H1 (cell line): ENCODE results near the gene MTFR2. TPM values are rescaled to one million over a fixed set of nuclear protein-coding genes. Genes with fewer than 3 reads are reported as not detected.
A peak's percentile ranks its signal among the peaks of the same experiment; 100 is the strongest.

ENCODE experiments used
- CTCF ChIA-PET: fragments of 300-600 bp; sonication (Branson Sonifier 250); formaldehyde crosslinking; loops from one replicate; lab custom pipeline; 2021; ENCODE audit not compliant: partially characterized antibody; lab: Charles Lee
- POLR2A ChIA-PET: fragments of 300-600 bp; sonication (Branson Sonifier 250); formaldehyde crosslinking; loops from one replicate; lab custom pipeline; 2021; ENCODE audit warnings: inconsistent platforms; ENCODE audit not compliant: partially characterized antibody; lab: Charles Lee
- DNase-seq, 2 experiments: peaks; one replicate each; pipeline versions ENCODE4 v3.0.0 to v3.0.0-alpha.2; 2010 to 2022; ENCODE audit warnings: low spot score in 2 of 2, low read depth in 1 of 2, mixed read lengths in 1 of 2
- FAIRE-seq: peaks from 2 replicates; lab custom pipeline; 2011; peaks lifted over from hg19 to GRCh38; lab: Jason Lieb, UNC
- H2AFZ ChIP-seq: 2 replicates; pipeline ENCODE4 v1.8.1; 2012; ENCODE audit warnings: low read length, inconsistent platforms
- H2AK5ac ChIP-seq: 2 replicates; pipeline ENCODE4 v1.6.1; 2013; ENCODE audit warnings: low read depth, low read length
- H2BK120ac ChIP-seq: replicated peaks from 2 replicates; pipeline ENCODE3; 2013; ENCODE audit warnings: low read depth, low read length, inconsistent platforms
- H2BK12ac ChIP-seq: 2 replicates; pipeline ENCODE4 v1.6.1; 2013; ENCODE audit warnings: low read depth, low read length
- H2BK15ac ChIP-seq: 2 replicates; pipeline ENCODE4 v1.6.1; 2013; ENCODE audit warnings: low read length
- H2BK20ac ChIP-seq: 2 replicates; pipeline ENCODE4 v1.6.1; 2013; ENCODE audit warnings: low read length
- H2BK5ac ChIP-seq: 2 replicates; pipeline ENCODE4 v1.6.1; 2013; ENCODE audit warnings: low read depth, low read length
- H3K14ac ChIP-seq: 2 replicates; pipeline ENCODE4 v1.6.1; 2013; ENCODE audit warnings: inconsistent platforms; ENCODE audit not compliant: insufficient read length
- H3K18ac ChIP-seq: 2 replicates; pipeline ENCODE4 v1.6.1; 2013; ENCODE audit warnings: low read length; ENCODE audit errors: extremely low read depth
- H3K23ac ChIP-seq: 2 replicates; pipeline ENCODE4 v1.6.1; 2013; ENCODE audit warnings: inconsistent platforms; ENCODE audit not compliant: insufficient read length
- H3K23me2 ChIP-seq: 2 replicates; pipeline ENCODE4 v1.6.1; 2013; ENCODE audit warnings: low read depth, low read length
- H3K27ac ChIP-seq: 2 replicates; pipeline ENCODE4 v1.6.1; 2011; ENCODE audit warnings: low read depth, low read length, inconsistent platforms
- H3K27me3 ChIP-seq, 4 experiments: replicated peaks in 1 of 4; 1 replicate in 1 of 4; 2 replicates in 3 of 4; pipeline versions ENCODE4 v1.6.1 to v1.8.1; 2011 to 2013; ENCODE audit warnings: low read length in 3 of 4, mild to moderate bottlenecking in 3 of 4, inconsistent platforms in 2 of 4, mixed read lengths in 2 of 4, moderate library complexity in 1 of 4; ENCODE audit not compliant: control insufficient read depth in 3 of 4, insufficient read depth in 3 of 4; ENCODE audit errors: extremely low read depth in 1 of 4
- H3K36me3 ChIP-seq, 4 experiments: 2 replicates each; pipeline versions ENCODE4 v1.6.1 to v1.8.1; 2011 to 2013; ENCODE audit warnings: mild to moderate bottlenecking in 4 of 4, low read length in 3 of 4, moderate library complexity in 2 of 4, control low read depth in 1 of 4, inconsistent platforms in 1 of 4; ENCODE audit not compliant: insufficient read depth in 4 of 4, control insufficient read depth in 2 of 4
- H3K4ac ChIP-seq: replicated peaks from 2 replicates; pipeline ENCODE3; 2013; ENCODE audit warnings: low read length, low read depth, mixed read lengths, inconsistent platforms; ENCODE audit not compliant: insufficient read length
- H3K4me1 ChIP-seq, 4 experiments: replicated peaks in 1 of 4; 1 replicate in 1 of 4; 2 replicates in 3 of 4; pipeline versions ENCODE4 v1.6.1 to v1.8.1; 2011 to 2013; ENCODE audit warnings: low read length in 3 of 4, inconsistent platforms in 2 of 4, mixed read lengths in 1 of 4; ENCODE audit not compliant: insufficient read depth in 4 of 4, control insufficient read depth in 3 of 4
- H3K4me2 ChIP-seq, 2 experiments: 2 replicates each; pipeline versions ENCODE4 v1.6.1 to v1.8.1; 2011 to 2013; ENCODE audit warnings: low read depth in 2 of 2, low read length in 2 of 2, control low read depth in 1 of 2, inconsistent platforms in 1 of 2, mild to moderate bottlenecking in 1 of 2; ENCODE audit not compliant: insufficient read depth in 1 of 2
- H3K4me3 ChIP-seq, 4 experiments: fragments of 200-600, 300-600 bp in 1 of 4; sonication (generic), shearing (Covaris generic), sonication (Bioruptor Twin) in 1 of 4; 2 replicates each; pipeline versions ENCODE4 v1.5.1 to v1.8.1; 2011 to 2016; ENCODE audit warnings: low read length in 4 of 4, low read depth in 3 of 4, control low read depth in 2 of 4, inconsistent platforms in 2 of 4, mild to moderate bottlenecking in 2 of 4, mixed read lengths in 1 of 4, moderate library complexity in 1 of 4; ENCODE audit not compliant: insufficient read depth in 2 of 4; ENCODE audit errors: extremely low read depth in 1 of 4
- H3K56ac ChIP-seq: replicated peaks from 2 replicates; pipeline ENCODE3; 2013; ENCODE audit warnings: low read depth, mild to moderate bottlenecking, mixed read lengths, low read length, inconsistent platforms; ENCODE audit not compliant: insufficient read length
- H3K79me1 ChIP-seq: 2 replicates; pipeline ENCODE4 v1.6.1; 2013; ENCODE audit warnings: low read depth, low read length, control low read depth
- H3K79me2 ChIP-seq, 2 experiments: 2 replicates each; pipeline versions ENCODE4 v1.6.1 to v1.8.1; 2012 to 2013; ENCODE audit warnings: low read length in 2 of 2, mild to moderate bottlenecking in 2 of 2, inconsistent platforms in 1 of 2; ENCODE audit not compliant: insufficient read depth in 2 of 2, control insufficient read depth in 1 of 2
- H3K9ac ChIP-seq, 4 experiments: replicated peaks in 1 of 4; 1 replicate in 1 of 4; 2 replicates in 3 of 4; pipeline versions ENCODE4 v1.6.1 to v1.8.1; 2011 to 2013; ENCODE audit warnings: low read depth in 3 of 4, low read length in 3 of 4, control low read depth in 2 of 4, mild to moderate bottlenecking in 2 of 4, moderate library complexity in 2 of 4, inconsistent platforms in 1 of 4; ENCODE audit errors: extremely low read depth in 1 of 4
- H3K9me3 ChIP-seq, 2 experiments: 2 replicates each; pipeline versions ENCODE4 v1.6.1 to v1.8.1; 2012 to 2013; ENCODE audit warnings: mild to moderate bottlenecking in 2 of 2, moderate library complexity in 2 of 2, control low read depth in 1 of 2, inconsistent platforms in 1 of 2, low read depth in 1 of 2, low read length in 1 of 2, mixed read lengths in 1 of 2; ENCODE audit not compliant: insufficient read depth in 2 of 2
- H4K20me1 ChIP-seq, 2 experiments: replicated peaks in 1 of 2; 2 replicates each; pipeline versions ENCODE3 to v1.8.1; 2011 to 2013; ENCODE audit warnings: inconsistent platforms in 2 of 2, low read length in 2 of 2, mild to moderate bottlenecking in 1 of 2; ENCODE audit not compliant: insufficient read depth in 2 of 2, control insufficient read depth in 1 of 2
- H4K5ac ChIP-seq: 2 replicates; pipeline ENCODE4 v1.6.1; 2013; ENCODE audit warnings: low read length, low read depth, mixed read lengths, inconsistent platforms; ENCODE audit not compliant: insufficient read length
- H4K8ac ChIP-seq: 2 replicates; pipeline ENCODE4 v1.8.0; 2013; ENCODE audit warnings: mild to moderate bottlenecking, moderate library complexity, low read length, inconsistent platforms; ENCODE audit not compliant: insufficient read depth; ENCODE audit errors: extremely low read depth
- H4K91ac ChIP-seq: replicated peaks from 2 replicates; pipeline ENCODE3; 2013; ENCODE audit warnings: low read length, mixed read lengths, inconsistent platforms; ENCODE audit not compliant: insufficient read length
- BACH1 ChIP-seq: IDR thresholded peaks from 2 replicates; pipeline ENCODE4 v1.6.1; 2012; ENCODE audit warnings: low read length, improper control_type of control experiment
- KDM1A ChIP-seq: fragments of 200-600, 300-600 bp; sonication (generic); IDR thresholded peaks from 2 replicates; pipeline ENCODE4 v1.7.1; 2016; ENCODE audit warnings: mild to moderate bottlenecking, low read length, borderline replicate concordance
- KDM5A ChIP-seq: fragments of 200-600 bp; IDR thresholded peaks from 2 replicates; pipeline ENCODE4 v1.7.1; 2012; ENCODE audit warnings: mild to moderate bottlenecking, low read length, inconsistent platforms, mixed read lengths
- MAX ChIP-seq: IDR thresholded peaks from 2 replicates; pipeline ENCODE4 v1.6.1; 2012; ENCODE audit warnings: inconsistent platforms
- NANOG ChIP-seq: IDR thresholded peaks from 2 replicates; pipeline ENCODE4 v1.6.1; 2011; ENCODE audit warnings: low read length, low read depth, mild to moderate bottlenecking, inconsistent platforms; ENCODE audit not compliant: insufficient read depth, poor library complexity, severe bottlenecking
- POLR2A ChIP-seq, 2 experiments: IDR thresholded peaks; 1 replicate in 1 of 2; 2 replicates in 1 of 2; pipeline ENCODE4 v1.6.1; 2011; ENCODE audit warnings: low read depth in 2 of 2, low read length in 2 of 2, mild to moderate bottlenecking in 2 of 2; ENCODE audit errors: control extremely low read depth in 1 of 2
- SIN3A ChIP-seq, 2 experiments: IDR thresholded peaks in 1 of 2; conservative IDR thresholded peaks in 1 of 2; 2 replicates each; pipeline ENCODE4 v1.6.1; 2011 to 2012; ENCODE audit warnings: low read length in 2 of 2, improper control_type of control experiment in 1 of 2, low read depth in 1 of 2, mild to moderate bottlenecking in 1 of 2
- SP2 ChIP-seq: IDR thresholded peaks from 2 replicates; pipeline ENCODE4 v1.6.1; 2012; ENCODE audit warnings: mild to moderate bottlenecking, low read length, inconsistent platforms
- WGBS, 2 experiments: shearing (Covaris generic) in 1 of 2; methylation state at CpG; one replicate each; pipeline versions ENCODE4 v1.1.6 to v1.1.7; 2013 to 2015; ENCODE audit warnings: low lambda C conversion rate in 2 of 2, mixed read lengths in 2 of 2, inconsistent platforms in 1 of 2, low coverage in 1 of 2, missing lambda C conversion rate in 1 of 2; ENCODE audit not compliant: insufficient replicate concordance in 2 of 2, insufficient coverage in 1 of 2, insufficient read length in 1 of 2; ENCODE audit errors: extremely low coverage in 1 of 2, missing lambda C conversion rate in 1 of 2; 5-methylcytosine and 5-hydroxymethylcytosine counted together
- polyA plus RNA-seq, 7 experiments: library from polyadenylated mRNA; depleted of rRNA in 3 of 7; stranded (reverse) in 5 of 7; unstranded in 2 of 7; fragments of >200 nt in 5 of 7; fragments of 200-250 nt in 2 of 7; gene quantifications; 1 replicate in 5 of 7; 2 replicates in 1 of 7; 4 replicates in 1 of 7; pipeline versions ENCODE4 v1.2.1 to v1.2.3, GENCODE V29; 2011 to 2013; ENCODE audit warnings: missing spikeins in 2 of 7, mixed read lengths in 2 of 7
- total RNA-seq: library from RNA; stranded (reverse); fragmentation: NEBNext Ultra II Directional; extraction: Animal tissue kit (Norgen Biotek cat#: 25700); gene quantifications from 2 replicates; pipeline ENCODE4 v1.2.1, GENCODE V29; 2021

Gene MTFR2
- total and polyA plus RNA-seq, 2 of the 8 experiments (the other 6 are each of a cell fraction or from before 2014, with no cell fraction given), result 8.5 to 10.7 TPM

GRCh38 chr6:136289327-136289578 is 39.1 kb upstream of the MTFR2 start:
- DNase-seq, result peak; percentile 74 to 92
- H2BK120ac ChIP-seq, result no peak overlapping the region
- H2BK20ac ChIP-seq, result no peak overlapping the region
- H3K4me1 ChIP-seq, result peaks cover 2 to 8% (median 2%) of the 10 kb centered on the region in 4 experiments; a peak in 4 of 7 replicates
- peak overlapping the region; percentile 99 for H3K27ac ChIP-seq
- peak overlapping the region; percentile 94 for H3K56ac ChIP-seq
- H2BK15ac ChIP-seq, result no peak overlapping the region
- H3K79me1 ChIP-seq, result no peaks in the 10 kb centered on the region
- H2AFZ ChIP-seq, result 0 out of 2 replicates have a peak overlapping the region, but pooled peaks have one; percentile 47
- peak overlapping the region; percentile 89 to 96 for H3K4me2 ChIP-seq
- no peak overlapping the region for H3K23ac ChIP-seq
- H3K4me3 ChIP-seq, result peak overlapping the region; percentile 85 to 100 (median 92)
- H3K36me3 ChIP-seq, result no peaks in the 10 kb centered on the region
- H4K5ac ChIP-seq, result peak overlapping the region; percentile 96
- peaks cover 22 to 43% of the 10 kb centered on the region in 2 experiments for H4K20me1 ChIP-seq
- peak overlapping the region; percentile 84 for H3K14ac ChIP-seq
- H3K23me2 ChIP-seq, result peaks cover 13% of the 10 kb centered on the region
- H2BK12ac ChIP-seq, result peak overlapping the region; percentile 92; the same call in 1 of the 2 replicates
- WGBS, 2 experiments, result 1% methylated on average over 30 of the region's 34 CpGs; no CpG with 5 or more reads in 1 of the 2 experiments
- peak overlapping the region; percentile 100 for H2BK5ac ChIP-seq
- H3K79me2 ChIP-seq, result peaks cover 47 to 52% of the 10 kb centered on the region in 2 experiments
- no peak for FAIRE-seq
- CTCF ChIA-PET, result interaction anchor here (0.9 to 2.0 kb wide), 4 partner anchors 16 to 261 kb away, joined by 4 to 10 read pairs (median 4); partner anchors contain the start of gene MAP7
- H3K9me3 ChIP-seq, result no peaks in the 10 kb centered on the region
- peak overlapping the region; percentile 99 to 100 (median 100) for H3K9ac ChIP-seq
- peak overlapping the region; percentile 99 for H3K18ac ChIP-seq
- peak overlapping the region; percentile 99; the same call in 1 of the 2 replicates for H4K8ac ChIP-seq
- peak overlapping the region; percentile 97 for H3K4ac ChIP-seq
- H3K27me3 ChIP-seq, result no peaks in the 10 kb centered on the region
- peak overlapping the region; percentile 98; the same call in 1 of the 2 replicates for H2AK5ac ChIP-seq
- POLR2A ChIA-PET, result interaction anchor here (0.6 to 7.0 kb wide), 44 partner anchors 9 to 1106 kb away, joined by 3 to 115 read pairs (median 4); partner anchors contain the start of genes AHI1, MAP3K5, MAP7 and MTFR2
- peak overlapping the region; percentile 99 for H4K91ac ChIP-seq
- no peak for TF ChIP-seq SP2
- TF ChIP-seq BACH1, result peak; percentile 19; the same call in 1 of the 2 replicates
- TF ChIP-seq KDM5A, result 0 out of 2 replicates have a peak, but pooled peaks have one; percentile 52
- TF ChIP-seq SIN3A (conservative IDR thresholded peaks at IDR 0.05 in 1 of 2, IDR thresholded peaks at IDR 0.05 in 1 of 2; ENCODE audit: low read depth in 1 of 2, low read length in 2 of 2), result 0 out of 4 replicates have a peak, but pooled peaks of 1 of the 2 experiments have one; percentile 59
- peak; percentile 36 for TF ChIP-seq MAX
- no peak for TF ChIP-seq KDM1A
- peak in 1 of 2 experiments; percentile 49; a peak in 1 of 3 replicates for TF ChIP-seq POLR2A (IDR thresholded peaks at IDR 0.05; ENCODE audit: control extremely low read depth in 1 of 2, low read depth in 2 of 2, low read length in 2 of 2)
- TF ChIP-seq NANOG, result peak; percentile 7
